ENCODE measurements around the gene CDC14A.

The CDC14A gene

GRCh38 chr1:100411019-100411418 lies 58.7 kb downstream of the CDC14A start:
- DNase-seq: no peak

- no peak for DNase-seq
These were observed 59.3 kb downstream of the CDC14A start for GRCh38 chr1:100411574-100411973.

GRCh38 chr1:100413035-100413434 lies 60.7 kb downstream of the CDC14A start:
- DNase-seq: no peak

GRCh38 chr1:100414693-100415497 lies 62.6 kb downstream of the CDC14A start:
- DNase-seq: peak; percentile 6

- DNase-seq: no peak
These were observed 63.1 kb downstream of the CDC14A start for GRCh38 chr1:100415498-100415778.

GRCh38 chr1:100419072-100419471 lies 66.8 kb downstream of the CDC14A start:
- no peak for DNase-seq

- DNase-seq: no peak
These were observed 69.8 kb downstream of the CDC14A start for GRCh38 chr1:100422065-100422464.

GRCh38 chr1:100423832-100424337 lies 71.6 kb downstream of the CDC14A start:
- peak; percentile 20 for DNase-seq

GRCh38 chr1:100428160-100428559 lies 75.9 kb downstream of the CDC14A start:
- DNase-seq: no peak

- no peak for DNase-seq
These were observed 78.0 kb downstream of the CDC14A start for GRCh38 chr1:100430325-100430756.

GRCh38 chr1:100431954-100432353 lies 79.6 kb downstream of the CDC14A start:
- DNase-seq: no peak

GRCh38 chr1:100433563-100433962 lies 81.3 kb downstream of the CDC14A start:
- no peak for DNase-seq

- no peak for DNase-seq
These were observed 82.5 kb downstream of the CDC14A start for GRCh38 chr1:100434831-100435230.

- DNase-seq: no peak
These were observed 86.1 kb downstream of the CDC14A start for GRCh38 chr1:100438375-100438774.

GRCh38 chr1:100438789-100439188 lies 86.5 kb downstream of the CDC14A start:
- DNase-seq: no peak

GRCh38 chr1:100440075-100440809 lies 87.9 kb downstream of the CDC14A start:
- peak; percentile 52 for DNase-seq

GRCh38 chr1:100441146-100441545 lies 88.8 kb downstream of the CDC14A start:
- DNase-seq: no peak

GRCh38 chr1:100441651-100442050 lies 89.3 kb downstream of the CDC14A start:
- DNase-seq: no peak

- no peak for DNase-seq
These were observed 91.7 kb downstream of the CDC14A start for GRCh38 chr1:100443811-100444571.

- no peak for DNase-seq
These were observed 93.3 kb downstream of the CDC14A start for GRCh38 chr1:100445565-100445964.

GRCh38 chr1:100448366-100448765 lies 96.1 kb downstream of the CDC14A start:
- no peak for DNase-seq

GRCh38 chr1:100449477-100449876 lies 97.2 kb downstream of the CDC14A start:
- DNase-seq: no peak

- DNase-seq: no peak
These were observed 100.3 kb downstream of the CDC14A start for GRCh38 chr1:100452641-100453040.
